MM.1S (cell line): ENCODE data around the gene SEZ6L.
A peak's percentile ranks its signal among the peaks of the same experiment; 100 is the strongest.
"Not testable (repeated sequence)": the region's sequence is repeated elsewhere in the genome, so short reads cannot be mapped to it uniquely, and the experiment has no call there.

Source experiments
- DNase-seq: peaks from one replicate; pipeline ENCODE4 v3.0.0-alpha.2; 2015
- H2AFZ ChIP-seq: fragments of 300-600 bp; sonication (generic); 2 replicates; pipeline ENCODE4 v1.6.0; 2016; ENCODE audit warnings: antibody characterized with exemption, low read length
- H3F3A ChIP-seq: fragments of 300-600 bp; sonication (generic); 2 replicates; pipeline ENCODE4 v1.6.1; 2016; ENCODE audit warnings: mild to moderate bottlenecking, antibody characterized with exemption, low read length, moderate library complexity, mixed read lengths; ENCODE audit not compliant: insufficient read depth
- H3K27ac ChIP-seq: fragments of 300-600 bp; sonication (generic); 2 replicates; pipeline ENCODE4 v1.5.1; 2016; ENCODE audit warnings: mild to moderate bottlenecking, low read length
- H3K27me3 ChIP-seq: fragments of 300-600 bp; sonication (generic); replicated peaks from 2 replicates; pipeline ENCODE4 v1.6.0; 2016; ENCODE audit warnings: low read length; ENCODE audit not compliant: insufficient read depth
- H3K36me3 ChIP-seq: fragments of 300-600 bp; sonication (generic); replicated peaks from 2 replicates; pipeline ENCODE4 v1.6.1; 2016; ENCODE audit warnings: mild to moderate bottlenecking, low read length, mixed read lengths; ENCODE audit not compliant: insufficient read depth
- H3K4me1 ChIP-seq: fragments of 300-600 bp; sonication (generic); 2 replicates; pipeline ENCODE4 v1.6.1; 2016; ENCODE audit warnings: low read length, mixed read lengths
- H3K4me2 ChIP-seq: fragments of 300-600 bp; sonication (generic); 2 replicates; pipeline ENCODE4 v1.6.0; 2016; ENCODE audit warnings: low read depth, low read length
- H3K4me3 ChIP-seq: fragments of 300-600 bp; sonication (generic); 2 replicates; pipeline ENCODE4 v1.5.1; 2016; ENCODE audit warnings: low read length, mixed read lengths
- H3K79me2 ChIP-seq: fragments of 300-600 bp; sonication (generic); 2 replicates; pipeline ENCODE4 v1.6.1; 2016; ENCODE audit warnings: mixed run types, low read length, mixed read lengths
- H3K9ac ChIP-seq: fragments of 300-600 bp; sonication (generic); 2 replicates; pipeline ENCODE4 v1.6.1; 2016; ENCODE audit warnings: low read length, mixed read lengths
- H3K9me2 ChIP-seq: fragments of 300-600 bp; sonication (generic); replicated peaks from 2 replicates; pipeline ENCODE4 v1.6.1; 2016; ENCODE audit warnings: mild to moderate bottlenecking, low read length, mixed read lengths; ENCODE audit not compliant: insufficient read depth
- H3K9me3 ChIP-seq: fragments of 300-600 bp; sonication (generic); replicated peaks from 2 replicates; pipeline ENCODE4 v1.6.1; 2016; ENCODE audit warnings: mild to moderate bottlenecking, low read length, mixed read lengths; ENCODE audit not compliant: insufficient read depth
- H4K20me1 ChIP-seq: fragments of 300-600 bp; sonication (generic); 2 replicates; pipeline ENCODE4 v1.6.1; 2016; ENCODE audit warnings: mild to moderate bottlenecking, low read length, moderate library complexity, mixed read lengths; ENCODE audit not compliant: insufficient read depth
- CTCF ChIP-seq: fragments of 300-600 bp; sonication (generic); IDR thresholded peaks from 2 replicates; pipeline ENCODE4 v1.5.1; 2016; ENCODE audit warnings: antibody characterized with exemption, low read length, mixed read lengths
- EZH2 ChIP-seq: fragments of 300-600 bp; sonication (generic); optimal IDR thresholded peaks from 2 replicates; pipeline ENCODE3; 2017; ENCODE audit warnings: low read depth, mild to moderate bottlenecking, antibody characterized with exemption, low read length, mixed read lengths
- EZH2phosphoT487 ChIP-seq: fragments of 300-600 bp; sonication (generic); IDR thresholded peaks from 2 replicates; pipeline ENCODE4 v1.6.1; 2018; ENCODE audit warnings: antibody characterized with exemption, low read length

SEZ6L gene

DNA sequence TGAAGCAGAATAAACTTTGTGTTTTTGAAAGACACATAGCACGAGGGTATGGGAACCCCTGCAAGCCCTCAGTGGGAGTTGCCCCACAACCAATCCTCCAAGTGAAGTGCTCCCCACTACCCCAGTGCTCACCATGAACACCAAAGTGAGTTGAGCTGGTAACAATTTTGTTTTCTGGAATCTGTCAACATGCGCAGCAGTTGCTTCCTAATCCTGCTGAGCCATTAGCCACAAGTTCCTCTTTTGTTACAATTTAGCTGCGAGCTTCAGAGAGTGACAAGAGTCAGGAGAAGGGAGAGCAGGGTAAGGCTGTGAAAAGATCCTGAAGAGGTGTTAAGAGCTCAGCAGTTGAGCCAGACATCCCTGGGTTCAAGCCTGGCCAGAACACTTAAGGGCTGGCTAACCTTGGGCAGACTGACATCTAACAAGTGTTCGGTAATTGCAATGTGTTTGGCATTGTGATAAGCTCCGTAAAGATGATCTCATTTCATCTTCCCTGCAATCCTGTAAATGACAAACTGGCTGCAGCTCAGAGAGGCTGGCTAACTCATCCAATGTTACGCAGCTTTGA is 235.7 kb downstream of the SEZ6L start:
- no peaks in the 10 kb centered on the region for H4K20me1 ChIP-seq
- H3F3A ChIP-seq, result no peaks in the 10 kb centered on the region
- no peak overlapping the region for H3K9ac ChIP-seq
- no peak overlapping the region for H3K4me3 ChIP-seq
- no peaks in the 10 kb centered on the region for H3K9me2 ChIP-seq
- no peaks in the 10 kb centered on the region for H3K27me3 ChIP-seq
- DNase-seq, result no peak
- 0 out of 2 replicates have a peak overlapping the region, but pooled peaks have one; percentile 4 for H2AFZ ChIP-seq
- H3K36me3 ChIP-seq, result no peaks in the 10 kb centered on the region
- TF ChIP-seq CTCF, result no peak
- TF ChIP-seq EZH2phosphoT487, result no peak
- no peak for TF ChIP-seq EZH2
- no peaks in the 10 kb centered on the region for H3K9me3 ChIP-seq
- 0 out of 2 replicates have a peak, but pooled peaks cover 9% of the 10 kb centered on the region for H3K4me1 ChIP-seq
- H3K79me2 ChIP-seq, result no peaks in the 10 kb centered on the region
- no peak overlapping the region for H3K4me2 ChIP-seq
- H3K27ac ChIP-seq, result no peak overlapping the region

DNA sequence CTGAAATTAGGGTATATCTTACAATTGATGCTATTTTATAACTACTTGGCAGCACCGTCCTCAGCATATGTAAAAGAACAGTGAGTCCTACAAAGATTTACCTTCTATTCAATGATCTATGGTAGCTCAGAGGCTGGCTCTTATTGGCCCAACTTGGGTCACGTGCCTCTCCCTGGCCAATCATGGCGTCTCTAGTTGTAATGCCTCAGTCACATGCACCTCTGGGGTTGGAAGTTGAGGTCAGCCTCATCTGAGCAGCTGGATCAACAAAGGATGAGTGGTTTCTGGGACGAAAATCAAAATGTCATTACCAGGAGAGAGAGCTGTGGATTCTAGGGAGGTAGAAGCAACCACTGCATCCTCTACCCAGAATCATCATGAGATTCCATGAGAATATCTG is 236.9 kb downstream of the SEZ6L start:
- H3K27me3 ChIP-seq, result no peaks in the 10 kb centered on the region
- DNase-seq, result no peak

DNA sequence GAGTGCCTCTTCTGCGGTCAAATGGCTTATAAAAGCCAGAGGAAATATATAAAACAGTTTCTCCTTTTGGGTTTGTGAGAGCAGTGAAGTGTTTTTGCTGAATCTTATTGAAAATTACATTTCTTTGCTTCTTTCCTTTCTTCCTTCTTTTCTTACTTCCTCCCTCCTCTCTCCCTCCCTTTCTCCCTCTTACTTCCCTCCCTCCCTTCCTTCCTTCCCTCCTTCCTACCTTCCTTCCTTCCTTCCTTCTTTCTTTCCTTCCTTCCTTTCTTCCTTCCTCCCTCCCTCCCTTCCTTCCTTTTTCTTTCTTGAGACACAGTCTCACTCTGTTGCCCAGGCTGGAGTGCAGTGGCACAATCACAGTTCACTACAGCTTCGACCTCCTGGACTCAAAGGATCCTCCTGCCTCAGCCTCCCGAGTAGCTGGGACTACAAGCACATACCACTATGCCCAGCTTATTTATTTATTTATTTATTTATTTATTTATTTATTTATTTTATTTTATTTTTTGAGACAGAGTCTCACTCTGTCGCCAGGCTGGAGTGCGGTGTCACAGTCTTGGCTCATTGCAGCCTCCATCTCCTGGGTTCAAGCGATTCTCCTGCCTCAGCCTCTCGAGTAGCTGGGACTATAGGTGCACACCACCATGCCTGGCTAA is 239.4 kb downstream of the SEZ6L start:
- not testable (repeated sequence) for H4K20me1 ChIP-seq, H3K4me2 ChIP-seq, H3K4me1 ChIP-seq, H2AFZ ChIP-seq, H3K27ac ChIP-seq, H3K9me3 ChIP-seq, H3K79me2 ChIP-seq, H3K9ac ChIP-seq, H3K4me3 ChIP-seq, H3F3A ChIP-seq, H3K9me2 ChIP-seq, H3K27me3 ChIP-seq, DNase-seq, H3K36me3 ChIP-seq

More for the DNA sequence above, 236.9 kb downstream of the SEZ6L start:
- Histone ChIP-seq H3K9me3 (no peaks in the 10 kb centered on the region), H3K4me3 (no peak overlapping the region), H3K9me2 (no peaks in the 10 kb centered on the region), H3K79me2 (no peaks in the 10 kb centered on the region), H3K4me1 (0 out of 2 replicates have a peak, but pooled peaks cover 9% of the 10 kb centered on the region), H3F3A (no peaks in the 10 kb centered on the region), H3K36me3 (no peaks in the 10 kb centered on the region), H4K20me1 (no peaks in the 10 kb centered on the region), H3K27ac (no peak overlapping the region), H3K4me2 (no peak overlapping the region), H3K9ac (no peak overlapping the region), H2AFZ (no peak overlapping the region)
- no peak for TF ChIP-seq CTCF
- TF ChIP-seq EZH2phosphoT487, result no peak

DNA sequence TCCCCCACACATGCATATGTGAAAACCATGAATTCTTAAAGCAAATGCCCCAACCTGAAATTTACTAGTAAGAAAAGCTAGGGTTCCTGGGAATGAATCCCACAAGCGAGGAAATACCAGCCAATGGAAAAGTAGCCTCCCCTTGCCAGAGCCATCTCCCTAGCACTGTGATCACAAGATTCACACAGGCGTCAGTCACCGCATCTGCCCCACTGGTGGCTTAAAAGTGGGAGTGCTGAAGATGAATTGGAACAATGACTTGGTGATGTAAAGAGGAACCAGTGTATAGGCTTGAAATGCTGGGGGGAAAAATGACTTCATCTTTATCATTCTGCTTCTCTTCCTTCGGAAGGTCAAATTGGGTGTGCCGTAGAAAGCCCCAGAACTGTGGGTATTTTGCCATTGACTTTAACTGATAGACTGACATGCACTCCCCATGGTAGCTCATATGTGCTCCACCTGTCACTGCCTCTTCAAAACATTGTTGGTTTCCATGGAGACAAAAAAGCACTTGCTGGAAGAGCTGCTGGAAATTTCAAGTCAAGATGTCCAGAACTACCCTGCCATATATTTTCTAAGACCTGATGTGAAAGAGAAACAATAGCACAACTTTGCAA is 240.6 kb downstream of the SEZ6L start:
- H3K4me2 ChIP-seq, result no peak overlapping the region

More for the DNA sequence above, 240.6 kb downstream of the SEZ6L start:
- Histone ChIP-seq H3K9me3 (no peaks in the 10 kb centered on the region), H3K9me2 (no peaks in the 10 kb centered on the region), H3K4me3 (no peak overlapping the region), H3K79me2 (no peaks in the 10 kb centered on the region), H3K27ac (no peak overlapping the region), H4K20me1 (no peaks in the 10 kb centered on the region), H3K9ac (no peak overlapping the region), H3K27me3 (peaks cover 6% of the 10 kb centered on the region; the same call in 1 of the 2 replicates), H3K36me3 (no peaks in the 10 kb centered on the region), H3K4me1 (0 out of 2 replicates have a peak, but pooled peaks cover 2% of the 10 kb centered on the region), H3F3A (no peaks in the 10 kb centered on the region), H2AFZ (no peak overlapping the region)
- DNase-seq, result no peak
- TF ChIP-seq CTCF (no peak), EZH2 (no peak), EZH2phosphoT487 (no peak)
